Activated CD4-positive, alpha-beta T cell treated with anti-CD3 and anti-CD28 coated beads for 36 hours (primary cell): ENCODE data around the gene SLC38A9. TPM values are rescaled to one million over a fixed set of nuclear protein-coding genes. Genes with fewer than 3 reads are reported as not detected.
"Not testable (repeated sequence)": the region's sequence is repeated elsewhere in the genome, so short reads cannot be mapped to it uniquely, and the experiment has no call there.

Experiments
- ATAC-seq: fragments of 200-7000 bp; cut with Tn5 transposase; one replicate; pipeline ENCODE4 v1.10.0; 2021; ENCODE audit warnings: mild to moderate bottlenecking, moderate library complexity
- CTCF ChIA-PET: fragments of 350-600 bp; sonication (Branson Sonifier 250); formaldehyde crosslinking; loops from one replicate; lab custom pipeline; 2021; ENCODE audit warnings: antibody characterized with exemption; lab: Charles Lee
- POLR2A ChIA-PET: fragments of 350-600 bp; sonication (Branson Sonifier 250); formaldehyde crosslinking; loops from one replicate; lab custom pipeline; 2021; ENCODE audit warnings: antibody characterized with exemption, inconsistent platforms; lab: Charles Lee
- DNase-seq: peaks from one replicate; pipeline ENCODE4 v3.0.0-alpha.2; 2020
- H3K27ac Mint-ChIP-seq: one replicate; pipeline ENCODE4 v1.8.0; 2021; ENCODE audit warnings: mixed read lengths
- H3K27me3 Mint-ChIP-seq: one replicate; pipeline ENCODE4 v1.8.0; 2021; ENCODE audit warnings: mixed read lengths
- H3K36me3 Mint-ChIP-seq: one replicate; pipeline ENCODE4 v1.8.0; 2021; ENCODE audit warnings: low read depth, mixed read lengths
- H3K4me1 Mint-ChIP-seq: one replicate; pipeline ENCODE4 v1.8.0; 2021; ENCODE audit warnings: mixed read lengths
- H3K4me3 Mint-ChIP-seq: one replicate; pipeline ENCODE4 v1.8.0; 2021; ENCODE audit warnings: mild to moderate bottlenecking, moderate library complexity, mixed read lengths
- H3K9me3 Mint-ChIP-seq: one replicate; pipeline ENCODE4 v1.8.0; 2021; ENCODE audit warnings: low read depth, mixed read lengths
- intact Hi-C, 2 experiments: fragments of 100-400 bp; cut with DNase I in 1 of 2; cut with micrococcal nuclease in 1 of 2; formaldehyde crosslinking; loops; one replicate each; pipeline versions ENCODE4 v1.14.2 to v1.15.1; 2022 to 2024; cut with DNase I, micrococcal nuclease
- total RNA-seq, 2 experiments: library from RNA; stranded (reverse); gene quantifications; one replicate each; pipeline ENCODE4 v1.2.3, GENCODE V29; 2021

Gene SLC38A9
- total RNA-seq, result 10 to 100 TPM; 12.9 to 16.2 TPM

DNA sequence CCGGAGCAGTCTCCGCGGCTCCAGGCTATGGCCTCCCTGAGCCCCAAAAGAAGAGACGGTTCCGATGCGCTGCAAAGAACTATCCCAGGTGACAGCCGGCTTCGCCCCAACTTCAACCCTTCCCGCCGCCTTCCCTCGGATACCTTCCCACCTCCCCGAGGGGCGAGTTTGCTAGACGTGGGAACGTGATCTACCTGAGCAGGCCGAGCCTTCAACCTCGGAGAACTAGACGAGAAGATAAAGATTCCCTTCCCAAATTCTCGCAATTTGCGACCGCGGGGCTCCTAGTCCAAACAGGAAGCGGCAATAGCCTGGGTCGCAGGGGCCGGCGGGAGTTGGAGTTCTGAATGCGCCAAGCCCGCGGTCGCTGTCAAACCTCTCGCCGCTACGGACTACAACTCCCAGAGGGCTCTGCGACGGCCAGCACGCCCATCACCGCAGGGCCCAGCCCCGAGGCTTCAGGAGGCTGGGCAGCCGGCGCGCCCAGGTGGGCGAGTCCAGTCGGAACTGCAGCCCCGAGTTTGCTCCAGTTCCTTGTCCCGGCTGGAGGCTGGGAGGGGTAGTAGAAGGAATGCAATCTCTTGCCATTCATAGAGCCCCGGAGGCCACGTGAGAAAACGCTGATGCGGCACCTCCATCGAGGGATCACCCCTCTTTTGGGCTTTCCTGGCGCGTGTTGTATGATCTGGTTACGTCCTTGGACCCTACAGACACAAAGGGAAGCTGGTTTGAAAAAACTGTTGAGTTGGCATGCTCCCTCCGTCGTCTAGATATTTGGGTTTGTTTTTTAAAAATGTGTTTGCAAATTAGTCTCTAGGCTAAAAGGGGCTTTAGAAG is at the start of gene SLC38A9:
SLC38A9 (minus strand) TSS at position 302 of the 837 bp plus-strand sequence. CDS start 14,366 bp downstream, outside the sequence.
- peaks cover 6% of the 10 kb centered on the region for H3K36me3 Mint-ChIP-seq
- H3K9me3 Mint-ChIP-seq, result peaks cover 2% of the 10 kb centered on the region
- intact Hi-C loops, result loop anchor here (1.0 to 10.0 kb wide), 9 partner anchors 45 to 1461 kb away; partner anchors contain the start of genes ARL15 (in 1 of the 2), CDC20B (in 1 of the 2), DHX29 (in 1 of the 2) and MTREX (in 1 of the 2)
- ATAC-seq (peak; percentile 100), DNase-seq (peak; percentile 97)
- no peaks in the 10 kb centered on the region for H3K27me3 Mint-ChIP-seq
- POLR2A ChIA-PET, result no interaction called here
- CTCF ChIA-PET, result interaction anchor here (0.8 to 1.6 kb wide), 3 partner anchors 14 to 118 kb away, joined by 3 to 4 read pairs (median 3); no protein-coding TSS in a partner anchor
- H3K4me1 Mint-ChIP-seq, result peaks cover 24% of the 10 kb centered on the region
- H3K27ac Mint-ChIP-seq, result peak within 1 kb of the TSS; percentile 92
- H3K4me3 Mint-ChIP-seq, result peak within 1 kb of the TSS; percentile 93

GRCh38 chr5:55761721-55762120 is 49.6 kb upstream of the SLC38A9 start:
- DNase-seq, H3K4me3 Mint-ChIP-seq, POLR2A ChIA-PET, H3K27ac Mint-ChIP-seq, CTCF ChIA-PET, H3K36me3 Mint-ChIP-seq, ATAC-seq, H3K9me3 Mint-ChIP-seq, H3K27me3 Mint-ChIP-seq: not testable (repeated sequence)
- intact Hi-C loops, result loop anchor here in 1 of 2 experiments (10.0 kb wide), 1 partner anchor 337 kb away; no protein-coding TSS in a partner anchor
- H3K4me1 Mint-ChIP-seq, result peaks cover 26% of the 10 kb centered on the region

DNA sequence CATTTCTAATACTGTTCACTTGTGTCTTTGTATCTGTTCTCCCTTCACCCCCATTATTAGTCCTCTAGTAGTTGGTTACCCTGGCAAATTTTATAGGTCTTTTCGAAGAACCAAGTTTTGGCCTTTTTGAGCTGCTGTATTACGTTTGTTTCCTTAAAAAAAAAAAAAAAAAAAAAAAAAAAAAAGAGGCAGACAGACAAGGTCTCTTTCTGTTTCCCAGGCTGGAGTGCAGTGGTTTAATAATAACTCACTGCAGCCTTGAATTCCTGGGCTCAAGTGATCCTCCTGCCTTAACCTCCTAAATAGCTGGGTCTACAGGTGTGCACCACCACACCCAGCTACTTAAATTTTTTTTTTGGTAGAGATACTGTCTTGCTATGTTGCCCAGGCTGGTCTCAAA is 46.6 kb upstream of the SLC38A9 start:
- intact Hi-C loops, result loop anchor here (1.0 to 5.0 kb wide), 2 partner anchors 13 to 46 kb away; partner anchors contain the start of gene SLC38A9 (in 1 of the 2)
- Mint-ChIP-seq H3K27me3 (peaks cover 12% of the 10 kb centered on the region), H3K4me1 (peaks cover 13% of the 10 kb centered on the region), H3K9me3 (no peaks in the 10 kb centered on the region), H3K36me3 (no peaks in the 10 kb centered on the region), H3K4me3 (peak overlapping the region; percentile 3), H3K27ac (no peak overlapping the region)
- POLR2A ChIA-PET, result no interaction called here
- no peak for ATAC-seq
- CTCF ChIA-PET, result interaction anchor here (0.8 kb wide), 1 partner anchor 145 kb away, joined by 3 read pairs; no protein-coding TSS in a partner anchor
- no peak for DNase-seq

GRCh38 chr5:55758231-55758630 is 46.1 kb upstream of the SLC38A9 start:
- H3K27ac Mint-ChIP-seq, result no peak overlapping the region
- DNase-seq, result no peak
- intact Hi-C loops, result loop anchor here (1.0 to 5.0 kb wide), 2 partner anchors 13 to 46 kb away; partner anchors contain the start of gene SLC38A9 (in 1 of the 2)
- ChIA-PET CTCF (no interaction called here), POLR2A (no interaction called here)
- no peaks in the 10 kb centered on the region for H3K9me3 Mint-ChIP-seq
- peaks cover 9% of the 10 kb centered on the region for H3K4me1 Mint-ChIP-seq
- peak; percentile 92 for ATAC-seq
- H3K4me3 Mint-ChIP-seq, result peak overlapping the region; percentile 3
- peaks cover 12% of the 10 kb centered on the region for H3K27me3 Mint-ChIP-seq
- no peaks in the 10 kb centered on the region for H3K36me3 Mint-ChIP-seq

- H3K27ac Mint-ChIP-seq, result no peak overlapping the region
- H3K4me3 Mint-ChIP-seq, result no peak overlapping the region
- DNase-seq (no peak), ATAC-seq (no peak)
- ChIA-PET POLR2A (no interaction called here), CTCF (no interaction called here)
- intact Hi-C loops, result no loop called here
- peaks cover 7% of the 10 kb centered on the region for H3K27me3 Mint-ChIP-seq
- no peaks in the 10 kb centered on the region for H3K4me1 Mint-ChIP-seq
- no peaks in the 10 kb centered on the region for H3K36me3 Mint-ChIP-seq
- no peaks in the 10 kb centered on the region for H3K9me3 Mint-ChIP-seq
These were observed 38.4 kb upstream of the SLC38A9 start for GRCh38 chr5:55750499-55750898.

- DNase-seq (no peak), ATAC-seq (no peak)
- POLR2A ChIA-PET, result no interaction called here
- Mint-ChIP-seq H3K36me3 (no peaks in the 10 kb centered on the region), H3K4me1 (no peaks in the 10 kb centered on the region), H3K4me3 (no peak overlapping the region), H3K27ac (no peak overlapping the region), H3K9me3 (no peaks in the 10 kb centered on the region), H3K27me3 (peaks cover 7% of the 10 kb centered on the region)
- CTCF ChIA-PET, result no interaction called here
- intact Hi-C loops, result no loop called here
These were observed 37.9 kb upstream of the SLC38A9 start for GRCh38 chr5:55750063-55750462.

DNA sequence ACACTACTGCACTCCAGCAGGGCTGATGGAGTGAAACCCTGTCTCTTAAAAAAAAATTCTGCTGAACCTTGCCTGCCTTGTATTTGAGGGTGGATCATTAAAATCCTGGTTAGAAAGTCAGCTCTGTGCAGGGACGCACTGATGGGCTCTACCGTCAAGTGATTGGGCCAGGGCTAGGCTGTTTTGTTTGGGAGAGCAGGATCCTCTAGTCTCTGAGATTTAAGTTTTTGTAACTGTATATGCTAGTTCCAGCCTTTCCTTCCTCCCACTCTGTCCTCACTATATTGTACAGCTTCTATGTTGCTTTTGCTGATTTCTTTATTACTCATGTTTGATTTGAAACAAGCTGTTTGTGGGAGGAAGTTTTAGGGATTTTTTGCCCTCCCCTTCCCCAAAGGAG is 37.3 kb upstream of the SLC38A9 start:
- Mint-ChIP-seq H3K9me3 (no peaks in the 10 kb centered on the region), H3K4me1 (no peaks in the 10 kb centered on the region), H3K36me3 (no peaks in the 10 kb centered on the region), H3K27me3 (peaks cover 7% of the 10 kb centered on the region), H3K4me3 (no peak overlapping the region), H3K27ac (no peak overlapping the region)
- no peak for ATAC-seq
- intact Hi-C loops, result no loop called here
- no peak for DNase-seq
- ChIA-PET POLR2A (no interaction called here), CTCF (interaction anchor here (0.6 kb wide), 1 partner anchor 213 kb away, joined by 7 read pairs; no protein-coding TSS in a partner anchor)

GRCh38 chr5:55747778-55748318 is 35.7 kb upstream of the SLC38A9 start:
- H3K9me3 Mint-ChIP-seq, result no peaks in the 10 kb centered on the region
- H3K27ac Mint-ChIP-seq, result no peak overlapping the region
- intact Hi-C loops, result no loop called here
- ChIA-PET CTCF (interaction anchor here (0.6 to 0.9 kb wide), 2 partner anchors 25 to 69 kb away, joined by 3 read pairs; no protein-coding TSS in a partner anchor), POLR2A (no interaction called here)
- peaks cover 7% of the 10 kb centered on the region for H3K27me3 Mint-ChIP-seq
- H3K4me1 Mint-ChIP-seq, result no peaks in the 10 kb centered on the region
- no peak overlapping the region for H3K4me3 Mint-ChIP-seq
- no peak for ATAC-seq
- no peak for DNase-seq
- H3K36me3 Mint-ChIP-seq, result no peaks in the 10 kb centered on the region

- intact Hi-C loops, result no loop called here
- no peaks in the 10 kb centered on the region for H3K36me3 Mint-ChIP-seq
- DNase-seq, result no peak
- CTCF ChIA-PET, result interaction anchor here (1.5 kb wide), 1 partner anchor 12 kb away, joined by 4 read pairs; no protein-coding TSS in a partner anchor
- no peak overlapping the region for H3K4me3 Mint-ChIP-seq
- H3K27ac Mint-ChIP-seq, result no peak overlapping the region
- no peaks in the 10 kb centered on the region for H3K9me3 Mint-ChIP-seq
- H3K4me1 Mint-ChIP-seq, result no peaks in the 10 kb centered on the region
- ATAC-seq, result no peak
- peaks cover 4% of the 10 kb centered on the region for H3K27me3 Mint-ChIP-seq
- POLR2A ChIA-PET, result no interaction called here
These were observed 30.7 kb upstream of the SLC38A9 start for GRCh38 chr5:55742778-55743177.

DNA sequence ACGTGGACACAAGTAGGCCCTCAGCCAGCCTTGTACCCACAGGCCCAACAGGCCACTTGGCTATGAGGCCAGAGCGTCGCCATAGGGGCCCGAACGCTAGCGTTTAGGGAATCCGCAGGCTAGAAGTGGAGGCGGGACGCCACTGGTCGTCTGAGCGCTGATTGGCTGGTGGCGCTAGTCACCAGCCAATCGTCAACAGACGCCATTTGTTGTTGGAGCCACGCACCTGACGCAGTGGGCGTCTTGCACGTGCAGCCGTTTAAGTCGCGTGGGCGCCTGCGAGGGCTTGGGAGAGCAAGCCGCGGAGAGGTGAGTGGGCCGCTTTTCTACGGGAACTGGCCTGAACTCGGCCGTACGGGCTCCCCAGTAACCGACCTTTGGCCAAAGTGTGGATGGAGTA is 25.7 kb upstream of the SLC38A9 start, which contains the start of gene DDX4:
DDX4 (plus strand) TSS at position 269 of the 400 bp plus-strand sequence. CDS start 903 bp downstream, outside the sequence.
- CTCF ChIA-PET, result no interaction called here
- Mint-ChIP-seq H3K27ac (no peak within 1 kb of the TSS), H3K36me3 (no peaks in the 10 kb centered on the region), H3K4me1 (no peaks in the 10 kb centered on the region), H3K9me3 (no peaks in the 10 kb centered on the region), H3K27me3 (peaks cover 2% of the 10 kb centered on the region), H3K4me3 (no peak within 1 kb of the TSS)
- POLR2A ChIA-PET, result no interaction called here
- DNase-seq, result no peak
- no peak for ATAC-seq
- intact Hi-C loops, result no loop called here

DNA sequence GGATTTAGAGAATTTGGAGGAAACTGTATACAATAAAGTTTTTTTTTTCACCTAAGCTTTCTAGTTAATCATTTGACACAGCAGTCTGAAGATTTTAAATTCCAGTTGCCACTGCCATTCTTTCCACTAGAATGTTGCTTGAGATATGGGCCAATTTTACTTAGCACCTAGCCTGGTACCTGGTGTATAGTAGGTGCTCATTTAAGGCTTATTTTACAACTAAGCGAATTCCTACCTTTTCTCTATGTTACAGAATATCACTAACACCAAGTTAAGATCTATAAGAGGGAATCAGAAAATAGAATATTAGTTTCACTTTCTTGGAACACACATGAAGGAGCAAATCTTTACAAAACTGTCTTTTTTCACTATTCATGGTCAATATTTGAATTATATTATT is 22.5 kb upstream of the SLC38A9 start:
- intact Hi-C loops, result no loop called here
- DNase-seq (no peak), ATAC-seq (no peak)
- ChIA-PET CTCF (no interaction called here), POLR2A (no interaction called here)
- H3K9me3 Mint-ChIP-seq, result no peaks in the 10 kb centered on the region
- no peaks in the 10 kb centered on the region for H3K36me3 Mint-ChIP-seq
- no peaks in the 10 kb centered on the region for H3K27me3 Mint-ChIP-seq
- no peaks in the 10 kb centered on the region for H3K4me1 Mint-ChIP-seq
- no peak overlapping the region for H3K4me3 Mint-ChIP-seq
- no peak overlapping the region for H3K27ac Mint-ChIP-seq
